Fibroblast of lung (primary cell): ENCODE measurements around the gene RENBP. TPM values are rescaled to one million over a fixed set of nuclear protein-coding genes. Genes with fewer than 3 reads are reported as not detected.
A peak's percentile ranks its signal among the peaks of the same experiment; 100 is the strongest.

ENCODE experiments used
- DNase-seq, 2 donors: peaks; one replicate each; pipeline versions ENCODE4 v3.0.0 to v3.0.0-alpha.2; 2010; ENCODE audit warnings: low read depth in 2 of 2
- H2AFZ ChIP-seq: 2 replicates; pipeline ENCODE4 v1.5.1; 2012; ENCODE audit warnings: low read length, control low read depth, inconsistent platforms
- H3K27ac ChIP-seq: 2 replicates; pipeline ENCODE4 v1.5.1; 2011; ENCODE audit warnings: low read length, control low read depth; ENCODE audit not compliant: insufficient read depth
- H3K27me3 ChIP-seq: 2 replicates; pipeline ENCODE4 v1.5.1; 2011; ENCODE audit warnings: mild to moderate bottlenecking, low read length; ENCODE audit not compliant: control insufficient read depth, insufficient read depth
- H3K36me3 ChIP-seq: 2 replicates; pipeline ENCODE4 v1.5.1; 2011; ENCODE audit warnings: low read length; ENCODE audit not compliant: control insufficient read depth, insufficient read depth
- H3K4me1 ChIP-seq: 2 replicates; pipeline ENCODE4 v1.5.1; 2011; ENCODE audit warnings: low read length; ENCODE audit not compliant: control insufficient read depth, insufficient read depth; ENCODE audit errors: extremely low read depth
- H3K4me2 ChIP-seq: 2 replicates; pipeline ENCODE4 v1.5.1; 2011; ENCODE audit warnings: low read length, control low read depth; ENCODE audit not compliant: insufficient read depth; ENCODE audit errors: extremely low read depth
- H3K4me3 ChIP-seq, 4 experiments: fragments of 200-600 bp in 1 of 4; sonication (generic) in 1 of 4; replicated peaks in 1 of 4; 2 replicates each; pipeline ENCODE4 v1.5.1; 2011 to 2016; ENCODE audit warnings: low read length in 4 of 4, low read depth in 3 of 4, mild to moderate bottlenecking in 3 of 4, control low read depth in 2 of 4, inconsistent platforms in 1 of 4, mixed read lengths in 1 of 4; ENCODE audit not compliant: insufficient read depth in 1 of 4; ENCODE audit errors: control extremely low read depth in 1 of 4
- H3K79me2 ChIP-seq: 2 replicates; pipeline ENCODE4 v1.5.1; 2012; ENCODE audit warnings: mild to moderate bottlenecking, low read length, inconsistent platforms; ENCODE audit not compliant: control insufficient read depth, insufficient read depth
- H3K9ac ChIP-seq: 2 replicates; pipeline ENCODE4 v1.5.1; 2011; ENCODE audit warnings: mild to moderate bottlenecking, low read length, control low read depth; ENCODE audit not compliant: insufficient read depth
- H3K9me3 ChIP-seq: 2 replicates; pipeline ENCODE4 v1.5.1; 2012; ENCODE audit warnings: low read depth, low read length; ENCODE audit not compliant: control insufficient read depth, insufficient read depth
- H4K20me1 ChIP-seq: 2 replicates; pipeline ENCODE4 v1.5.1; 2011; ENCODE audit warnings: low read length; ENCODE audit not compliant: control insufficient read depth, insufficient read depth; ENCODE audit errors: extremely low read depth
- CTCF ChIP-seq, 2 donors: IDR thresholded peaks in 1 of 2; conservative IDR thresholded peaks in 1 of 2; 1 replicate in 1 of 2; 2 replicates in 1 of 2; pipeline ENCODE4 v1.5.1; 2011 to 2012; ENCODE audit warnings: low read length in 2 of 2, control low read depth in 1 of 2, inconsistent platforms in 1 of 2, low read depth in 1 of 2, mild to moderate bottlenecking in 1 of 2
- EZH2 ChIP-seq: IDR thresholded peaks from 2 replicates; pipeline ENCODE4 v1.5.1; 2012; ENCODE audit warnings: low read length, control low read depth, mild to moderate bottlenecking; ENCODE audit errors: missing control alignments
- polyA plus RNA-seq, 2 donors: library from polyadenylated mRNA; depleted of rRNA in 1 of 2; stranded (reverse) in 1 of 2; unstranded in 1 of 2; fragments of >200 nt; gene quantifications; 2 replicates each; pipeline ENCODE4 v1.2.1, GENCODE V29; 2011 to 2012; ENCODE audit warnings: missing spikeins in 1 of 2
- total RNA-seq: library from RNA; depleted of rRNA; stranded (reverse); fragments of >200 nt; gene quantifications from 2 replicates; pipeline ENCODE4 v1.2.1, GENCODE V29; 2014

RENBP gene
- total and polyA plus RNA-seq, 2 donors (not counting 1 experiment from before 2014, with no cell fraction given) = 0.92 to 8.8 TPM

- Histone ChIP-seq H3K4me2 (no peak overlapping the region), H3K4me1 (no peaks in the 10 kb centered on the region), H2AFZ (no peak overlapping the region), H3K27me3 (no peaks in the 10 kb centered on the region), H3K79me2 (no peaks in the 10 kb centered on the region), H3K27ac (no peak overlapping the region), H3K9ac (no peak overlapping the region), H3K9me3 (no peaks in the 10 kb centered on the region), H4K20me1 (no peaks in the 10 kb centered on the region), H3K36me3 (peaks cover 19% of the 10 kb centered on the region), H3K4me3 (no peak overlapping the region)
- TF ChIP-seq CTCF (conservative IDR thresholded peaks at IDR 0.05 in 1 of 2, IDR thresholded peaks at IDR 0.05 in 1 of 2; ENCODE audit: low read depth in 1 of 2, low read length in 2 of 2) = no peak
- TF ChIP-seq EZH2 = no peak
- DNase-seq = no peak
These were observed 3.6 kb upstream of the RENBP start for GRCh38 chrX:153948002-153948466.

- no peak overlapping the region for H3K4me3 ChIP-seq
- no peak overlapping the region for H2AFZ ChIP-seq
- no peaks in the 10 kb centered on the region for H3K9me3 ChIP-seq
- no peaks in the 10 kb centered on the region for H3K4me1 ChIP-seq
- TF ChIP-seq CTCF (conservative IDR thresholded peaks at IDR 0.05 in 1 of 2, IDR thresholded peaks at IDR 0.05 in 1 of 2; ENCODE audit: low read depth in 1 of 2, low read length in 2 of 2) (peak; percentile 63 to 84), EZH2 (no peak)
- H4K20me1 ChIP-seq = no peaks in the 10 kb centered on the region
- peak; percentile 62 to 80 for DNase-seq
- H3K27me3 ChIP-seq = no peaks in the 10 kb centered on the region
- H3K4me2 ChIP-seq = no peak overlapping the region
- peaks cover 15% of the 10 kb centered on the region for H3K36me3 ChIP-seq
- no peak overlapping the region for H3K9ac ChIP-seq
- no peak overlapping the region for H3K27ac ChIP-seq
- no peaks in the 10 kb centered on the region for H3K79me2 ChIP-seq
These were observed 2.7 kb upstream of the RENBP start for GRCh38 chrX:153947009-153947769.

- Histone ChIP-seq H3K27me3 (no peaks in the 10 kb centered on the region), H3K36me3 (peaks cover 7% of the 10 kb centered on the region), H2AFZ (no peak overlapping the region), H3K4me2 (no peak overlapping the region), H4K20me1 (no peaks in the 10 kb centered on the region), H3K27ac (no peak overlapping the region), H3K9me3 (no peaks in the 10 kb centered on the region), H3K9ac (no peak overlapping the region), H3K4me1 (no peaks in the 10 kb centered on the region), H3K4me3 (no peak overlapping the region), H3K79me2 (no peaks in the 10 kb centered on the region)
- TF ChIP-seq CTCF (conservative IDR thresholded peaks at IDR 0.05 in 1 of 2, IDR thresholded peaks at IDR 0.05 in 1 of 2; ENCODE audit: low read depth in 1 of 2, low read length in 2 of 2) (no peak), EZH2 (no peak)
- DNase-seq = no peak
These were observed 1.8 kb upstream of the RENBP start for GRCh38 chrX:153945956-153946943.
